GM18861 (cell line): ENCODE data around the gene MTUS2.

Source experiments
- ATAC-seq: cut with Tn5 transposase; IDR thresholded peaks from one replicate; pipeline ENCODE4 v1.9.1; 2021; ENCODE audit not compliant: unreplicated experiment

MTUS2 gene

GRCh38 chr13:28856287-28856686 lies 36.1 kb downstream of the MTUS2 start:
- ATAC-seq = no peak

- no peak for ATAC-seq
Measured at GRCh38 chr13:28859069-28859468, 38.9 kb downstream of the MTUS2 start.

- no peak for ATAC-seq
Measured at GRCh38 chr13:28859717-28860116, 39.6 kb downstream of the MTUS2 start.

GRCh38 chr13:28864544-28864943 lies 44.4 kb downstream of the MTUS2 start:
- ATAC-seq = no peak

GRCh38 chr13:28865149-28865744 lies 45.1 kb downstream of the MTUS2 start:
- ATAC-seq = no peak

GRCh38 chr13:28865951-28866350 lies 45.8 kb downstream of the MTUS2 start:
- no peak for ATAC-seq

GRCh38 chr13:28866932-28867331 lies 46.8 kb downstream of the MTUS2 start:
- no peak for ATAC-seq

GRCh38 chr13:28867564-28867963 lies 47.4 kb downstream of the MTUS2 start:
- ATAC-seq = no peak

GRCh38 chr13:28872427-28873176 lies 52.5 kb downstream of the MTUS2 start:
- ATAC-seq = no peak

GRCh38 chr13:28875846-28876615 lies 55.9 kb downstream of the MTUS2 start:
- no peak for ATAC-seq

- ATAC-seq = no peak
Measured at GRCh38 chr13:28877408-28877807, 57.3 kb downstream of the MTUS2 start.

GRCh38 chr13:28885181-28885580 lies 65.0 kb downstream of the MTUS2 start:
- ATAC-seq = no peak

- ATAC-seq = no peak
Measured at GRCh38 chr13:28889086-28889732, 69.1 kb downstream of the MTUS2 start.

GRCh38 chr13:28890712-28891111 lies 70.6 kb downstream of the MTUS2 start:
- ATAC-seq = no peak

GRCh38 chr13:28918030-28918429 lies 97.9 kb downstream of the MTUS2 start:
- ATAC-seq = no peak

- no peak for ATAC-seq
Measured at GRCh38 chr13:28922341-28922740, 102.2 kb downstream of the MTUS2 start.

GRCh38 chr13:28935104-28935503 lies 115.0 kb downstream of the MTUS2 start:
- no peak for ATAC-seq

- no peak for ATAC-seq
Measured at GRCh38 chr13:28942906-28943305, 122.8 kb downstream of the MTUS2 start.

- ATAC-seq = no peak
Measured at GRCh38 chr13:28953714-28954418, 133.7 kb downstream of the MTUS2 start.

GRCh38 chr13:28954419-28954725 lies 134.2 kb downstream of the MTUS2 start:
- no peak for ATAC-seq

GRCh38 chr13:28954810-28955209 lies 134.7 kb downstream of the MTUS2 start:
- ATAC-seq = no peak
